Activated T-helper 2 cell treated with anti-CD3 and anti-CD28 coated beads, Interferon-gamma antibody, Interleukin-2, Interleukin-4, amounts not matched to agents 10 μg/mL and 5 μg/mL and 100 μg/mL, durations not matched to agents 14 hours and 24 hours and 36 hours (primary cell): ENCODE measurements around the gene CACNA2D3. TPM values are rescaled to one million over a fixed set of nuclear protein-coding genes. Genes with fewer than 3 reads are reported as not detected.

Experiments
- DNase-seq: peaks from one replicate; pipeline ENCODE4 v3.0.0; 2021; ENCODE audit warnings: low spot score
- H3K27ac Mint-ChIP-seq: one replicate; pipeline ENCODE4 v1.8.0; 2021; ENCODE audit warnings: mixed read lengths
- H3K27me3 Mint-ChIP-seq: one replicate; pipeline ENCODE4 v1.8.0; 2021; ENCODE audit warnings: low read depth, mixed read lengths
- H3K36me3 Mint-ChIP-seq: one replicate; pipeline ENCODE4 v1.8.0; 2021; ENCODE audit warnings: low read depth, mixed read lengths
- H3K4me1 Mint-ChIP-seq: one replicate; pipeline ENCODE4 v1.8.0; 2021; ENCODE audit warnings: low read depth, mixed read lengths
- H3K4me3 Mint-ChIP-seq: one replicate; pipeline ENCODE4 v1.8.0; 2021; ENCODE audit warnings: low read depth, mild to moderate bottlenecking, moderate library complexity, mixed read lengths
- H3K9me3 Mint-ChIP-seq: one replicate; pipeline ENCODE4 v1.8.0; 2021; ENCODE audit warnings: mixed read lengths
- intact Hi-C: fragments of 100-400 bp; cut with micrococcal nuclease; formaldehyde crosslinking; loops from one replicate; pipeline ENCODE4 v1.15.1; 2023
- total RNA-seq: library from RNA; stranded (reverse); gene quantifications from 2 replicates; pipeline ENCODE4 v1.2.3, GENCODE V29; 2022

The CACNA2D3 gene
- total RNA-seq, 1 donor from 2014 or later, result not detected

GRCh38 chr3:54706738-54707137 is 584.4 kb downstream of the CACNA2D3 start:
- no peaks in the 10 kb centered on the region for H3K9me3 Mint-ChIP-seq
- no peak overlapping the region for H3K27ac Mint-ChIP-seq
- no peak for DNase-seq
- H3K4me1 Mint-ChIP-seq, result no peaks in the 10 kb centered on the region
- H3K4me3 Mint-ChIP-seq, result no peak overlapping the region
- no peaks in the 10 kb centered on the region for H3K36me3 Mint-ChIP-seq
- H3K27me3 Mint-ChIP-seq, result no peaks in the 10 kb centered on the region
- intact Hi-C loops, result no loop called here

- Mint-ChIP-seq H3K27me3 (no peaks in the 10 kb centered on the region), H3K9me3 (peaks cover 7% of the 10 kb centered on the region)
Observed at GRCh38 chr3:54709785-54710184, 587.4 kb downstream of the CACNA2D3 start.

GRCh38 chr3:54710954-54711353 is 588.6 kb downstream of the CACNA2D3 start:
- H3K27ac Mint-ChIP-seq, result no peak overlapping the region
- intact Hi-C loops, result no loop called here
- H3K9me3 Mint-ChIP-seq, result peaks cover 7% of the 10 kb centered on the region
- no peaks in the 10 kb centered on the region for H3K36me3 Mint-ChIP-seq
- H3K4me3 Mint-ChIP-seq, result no peak overlapping the region
- no peaks in the 10 kb centered on the region for H3K27me3 Mint-ChIP-seq
- H3K4me1 Mint-ChIP-seq, result no peaks in the 10 kb centered on the region
- no peak for DNase-seq

More at GRCh38 chr3:54709785-54710184, 587.4 kb downstream of the CACNA2D3 start:
- intact Hi-C loops, result no loop called here
- DNase-seq, result no peak
- no peak overlapping the region for H3K27ac Mint-ChIP-seq
- no peaks in the 10 kb centered on the region for H3K4me1 Mint-ChIP-seq
- no peaks in the 10 kb centered on the region for H3K36me3 Mint-ChIP-seq
- H3K4me3 Mint-ChIP-seq, result no peak overlapping the region

GRCh38 chr3:54712539-54712938 is 590.2 kb downstream of the CACNA2D3 start:
- Mint-ChIP-seq H3K27ac (no peak overlapping the region), H3K4me1 (no peaks in the 10 kb centered on the region), H3K27me3 (no peaks in the 10 kb centered on the region), H3K4me3 (no peak overlapping the region), H3K9me3 (peaks cover 7% of the 10 kb centered on the region), H3K36me3 (no peaks in the 10 kb centered on the region)
- intact Hi-C loops, result no loop called here
- DNase-seq, result no peak

GRCh38 chr3:54713031-54713430 is 590.7 kb downstream of the CACNA2D3 start:
- intact Hi-C loops, result no loop called here
- DNase-seq, result no peak

GRCh38 chr3:54713455-54713854 is 591.1 kb downstream of the CACNA2D3 start:
- no peak for DNase-seq
- Mint-ChIP-seq H3K9me3 (peaks cover 7% of the 10 kb centered on the region), H3K27ac (no peak overlapping the region), H3K36me3 (no peaks in the 10 kb centered on the region), H3K27me3 (no peaks in the 10 kb centered on the region), H3K4me3 (no peak overlapping the region), H3K4me1 (no peaks in the 10 kb centered on the region)
- intact Hi-C loops, result no loop called here

More at GRCh38 chr3:54713031-54713430, 590.7 kb downstream of the CACNA2D3 start:
- no peak overlapping the region for H3K27ac Mint-ChIP-seq
- H3K27me3 Mint-ChIP-seq, result no peaks in the 10 kb centered on the region
- peaks cover 7% of the 10 kb centered on the region for H3K9me3 Mint-ChIP-seq
- H3K36me3 Mint-ChIP-seq, result no peaks in the 10 kb centered on the region
- H3K4me3 Mint-ChIP-seq, result no peak overlapping the region
- H3K4me1 Mint-ChIP-seq, result no peaks in the 10 kb centered on the region

GRCh38 chr3:54714035-54714434 is 591.7 kb downstream of the CACNA2D3 start:
- no peak overlapping the region for H3K27ac Mint-ChIP-seq
- no peaks in the 10 kb centered on the region for H3K27me3 Mint-ChIP-seq

GRCh38 chr3:54717506-54717905 is 595.2 kb downstream of the CACNA2D3 start:
- intact Hi-C loops, result no loop called here
- peaks cover 12% of the 10 kb centered on the region for H3K9me3 Mint-ChIP-seq
- no peak overlapping the region for H3K4me3 Mint-ChIP-seq
- no peak overlapping the region for H3K27ac Mint-ChIP-seq
- H3K27me3 Mint-ChIP-seq, result no peaks in the 10 kb centered on the region
- no peaks in the 10 kb centered on the region for H3K4me1 Mint-ChIP-seq
- no peak for DNase-seq
- no peaks in the 10 kb centered on the region for H3K36me3 Mint-ChIP-seq

More at GRCh38 chr3:54714035-54714434, 591.7 kb downstream of the CACNA2D3 start:
- Mint-ChIP-seq H3K36me3 (no peaks in the 10 kb centered on the region), H3K4me3 (no peak overlapping the region), H3K4me1 (no peaks in the 10 kb centered on the region), H3K9me3 (peaks cover 7% of the 10 kb centered on the region)
- no peak for DNase-seq
- intact Hi-C loops, result no loop called here

- no peaks in the 10 kb centered on the region for H3K4me1 Mint-ChIP-seq
- H3K4me3 Mint-ChIP-seq, result no peak overlapping the region
- H3K36me3 Mint-ChIP-seq, result no peaks in the 10 kb centered on the region
- H3K9me3 Mint-ChIP-seq, result peaks cover 17% of the 10 kb centered on the region
- intact Hi-C loops, result no loop called here
- no peak for DNase-seq
- no peak overlapping the region for H3K27ac Mint-ChIP-seq
- H3K27me3 Mint-ChIP-seq, result no peaks in the 10 kb centered on the region
Observed at GRCh38 chr3:54719914-54720313, 597.6 kb downstream of the CACNA2D3 start.

- H3K27me3 Mint-ChIP-seq, result no peaks in the 10 kb centered on the region
- no peak overlapping the region for H3K4me3 Mint-ChIP-seq
- intact Hi-C loops, result no loop called here
- H3K9me3 Mint-ChIP-seq, result peaks cover 18% of the 10 kb centered on the region
- H3K36me3 Mint-ChIP-seq, result no peaks in the 10 kb centered on the region
- no peak for DNase-seq
- no peaks in the 10 kb centered on the region for H3K4me1 Mint-ChIP-seq
- no peak overlapping the region for H3K27ac Mint-ChIP-seq
Observed at GRCh38 chr3:54720604-54721003, 598.3 kb downstream of the CACNA2D3 start.

- Mint-ChIP-seq H3K4me1 (no peaks in the 10 kb centered on the region), H3K36me3 (no peaks in the 10 kb centered on the region), H3K27ac (no peak overlapping the region), H3K4me3 (no peak overlapping the region), H3K9me3 (peaks cover 13% of the 10 kb centered on the region), H3K27me3 (no peaks in the 10 kb centered on the region)
- intact Hi-C loops, result no loop called here
- no peak for DNase-seq
Observed at GRCh38 chr3:54731732-54732445, 609.5 kb downstream of the CACNA2D3 start.

GRCh38 chr3:54733106-54734006 is 611.0 kb downstream of the CACNA2D3 start:
- Mint-ChIP-seq H3K27ac (no peak overlapping the region), H3K36me3 (no peaks in the 10 kb centered on the region), H3K4me3 (no peak overlapping the region), H3K9me3 (peaks cover 4% of the 10 kb centered on the region), H3K4me1 (no peaks in the 10 kb centered on the region), H3K27me3 (no peaks in the 10 kb centered on the region)
- intact Hi-C loops, result no loop called here
- DNase-seq, result no peak

GRCh38 chr3:54736459-54736858 is 614.1 kb downstream of the CACNA2D3 start:
- Mint-ChIP-seq H3K27me3 (no peaks in the 10 kb centered on the region), H3K27ac (no peak overlapping the region), H3K9me3 (no peaks in the 10 kb centered on the region), H3K4me3 (no peak overlapping the region), H3K4me1 (no peaks in the 10 kb centered on the region), H3K36me3 (no peaks in the 10 kb centered on the region)
- intact Hi-C loops, result no loop called here
- DNase-seq, result no peak
